IMR-90 (cell line): ENCODE results near the gene ADSS1. TPM values are rescaled to one million over a fixed set of nuclear protein-coding genes. Genes with fewer than 3 reads are reported as not detected.
A peak's percentile ranks its signal among the peaks of the same experiment; 100 is the strongest.

Source experiments
- ATAC-seq: fragments of 200-7000 bp; cut with Tn5 transposase; 2 replicates; pipeline ENCODE4 v1.9.1; 2020; ENCODE audit warnings: low read depth, mild to moderate bottlenecking, moderate library complexity
- BruUV-seq: library from RNA; stranded (reverse); fragments of 400-500 nt; replicated peaks from 2 replicates; lab custom pipeline; 2021; lab: Mats Ljungman, UMichigan
- CTCF ChIA-PET: fragments of 300-600 bp; formaldehyde crosslinking; extraction: SDS; loops from one replicate; lab custom pipeline; 2021; ENCODE audit warnings: antibody characterized with exemption; lab: Yijun Ruan, JAX
- POLR2A ChIA-PET: fragments of 300-600 bp; sonication (Branson Sonifier 250); formaldehyde crosslinking; loops from one replicate; lab custom pipeline; 2022; ENCODE audit warnings: antibody characterized with exemption; ENCODE audit not compliant: unreplicated experiment; lab: Charles Lee
- DNase-seq: peaks from one replicate; pipeline ENCODE4 v3.0.0; 2013
- H2AFZ ChIP-seq: replicated peaks from 2 replicates; pipeline ENCODE3; 2013; ENCODE audit warnings: low read length, mild to moderate bottlenecking; ENCODE audit not compliant: poor library complexity
- H2AK5ac ChIP-seq: 2 replicates; pipeline ENCODE4 v1.6.1; 2013; ENCODE audit warnings: low read depth, low read length, inconsistent platforms
- H2AK9ac ChIP-seq: replicated peaks from 2 replicates; pipeline ENCODE3; 2013; ENCODE audit warnings: mild to moderate bottlenecking, low read depth, low read length, moderate library complexity; ENCODE audit not compliant: poor library complexity
- H2BK120ac ChIP-seq: 2 replicates; pipeline ENCODE4 v1.6.1; 2013; ENCODE audit warnings: low read depth, low read length, inconsistent platforms
- H2BK15ac ChIP-seq: 3 replicates; pipeline ENCODE4 v1.6.1; 2013; ENCODE audit warnings: low read depth, low read length, inconsistent platforms
- H2BK20ac ChIP-seq: 2 replicates; pipeline ENCODE4 v1.6.1; 2013; ENCODE audit warnings: low read depth, mild to moderate bottlenecking, inconsistent platforms, low read length, moderate library complexity
- H2BK5ac ChIP-seq: 2 replicates; pipeline ENCODE4 v1.6.1; 2013; ENCODE audit warnings: mild to moderate bottlenecking, low read depth, low read length, inconsistent platforms; ENCODE audit not compliant: poor library complexity, severe bottlenecking
- H3K14ac ChIP-seq: replicated peaks from 2 replicates; pipeline ENCODE4 v1.6.1; 2013; ENCODE audit warnings: low read depth, low read length, inconsistent platforms
- H3K18ac ChIP-seq: 2 replicates; pipeline ENCODE4 v1.6.1; 2013; ENCODE audit warnings: low read depth, low read length, control low read depth
- H3K23ac ChIP-seq: 2 replicates; pipeline ENCODE4 v1.6.1; 2013; ENCODE audit warnings: low read depth, low read length, inconsistent platforms
- H3K27ac ChIP-seq: 2 replicates; pipeline ENCODE4 v1.5.1; 2013; ENCODE audit warnings: mild to moderate bottlenecking, control low read depth, low read length; ENCODE audit not compliant: insufficient read depth
- H3K27me3 ChIP-seq: 2 replicates; pipeline ENCODE4 v1.6.1; 2013; ENCODE audit warnings: low read length; ENCODE audit not compliant: control insufficient read depth, insufficient read depth
- H3K36me3 ChIP-seq: 2 replicates; pipeline ENCODE4 v1.6.1; 2013; ENCODE audit warnings: low read length, mixed read lengths; ENCODE audit not compliant: control insufficient read depth, insufficient read depth
- H3K4ac ChIP-seq: 2 replicates; pipeline ENCODE4 v1.6.1; 2013; ENCODE audit warnings: low read depth, low read length, inconsistent platforms
- H3K4me1 ChIP-seq: 2 replicates; pipeline ENCODE4 v1.6.1; 2013; ENCODE audit warnings: low read length, mixed read lengths; ENCODE audit not compliant: control insufficient read depth, insufficient read depth
- H3K4me2 ChIP-seq: 2 replicates; pipeline ENCODE4 v1.6.1; 2013; ENCODE audit warnings: low read depth, mild to moderate bottlenecking, control low read depth, low read length, moderate library complexity
- H3K4me3 ChIP-seq: 2 replicates; pipeline ENCODE4 v1.5.1; 2013; ENCODE audit warnings: low read depth, mild to moderate bottlenecking, control low read depth, low read length, moderate library complexity; ENCODE audit not compliant: insufficient read depth
- H3K56ac ChIP-seq: 2 replicates; pipeline ENCODE4 v1.6.1; 2013; ENCODE audit warnings: low read length, inconsistent platforms; ENCODE audit not compliant: insufficient read depth; ENCODE audit errors: extremely low read depth
- H3K79me1 ChIP-seq, 2 experiments: 2 replicates each; pipeline ENCODE4 v1.6.1; 2013; ENCODE audit warnings: low read length in 2 of 2, inconsistent platforms in 1 of 2, low read depth in 1 of 2
- H3K9ac ChIP-seq: 2 replicates; pipeline ENCODE4 v1.6.1; 2013; ENCODE audit warnings: low read depth, low read length, control low read depth
- H3K9me1 ChIP-seq: 2 replicates; pipeline ENCODE4 v1.6.1; 2013; ENCODE audit warnings: low read length, inconsistent platforms; ENCODE audit not compliant: insufficient read depth
- H3K9me3 ChIP-seq: 2 replicates; pipeline ENCODE4 v1.6.1; 2013; ENCODE audit warnings: low read length; ENCODE audit not compliant: control insufficient read depth, insufficient read depth
- H4K20me1 ChIP-seq: 2 replicates; pipeline ENCODE4 v1.6.1; 2013; ENCODE audit warnings: low read length, inconsistent platforms; ENCODE audit not compliant: insufficient read depth
- H4K5ac ChIP-seq: 2 replicates; pipeline ENCODE4 v1.6.1; 2013; ENCODE audit warnings: mild to moderate bottlenecking, low read depth, low read length, control low read depth
- H4K8ac ChIP-seq, 2 experiments: 2 replicates each; pipeline ENCODE4 v1.6.1; 2013; ENCODE audit warnings: low read depth in 2 of 2, low read length in 2 of 2, control low read depth in 1 of 2, inconsistent platforms in 1 of 2
- H4K91ac ChIP-seq: 2 replicates; pipeline ENCODE4 v1.6.1; 2013; ENCODE audit warnings: low read depth, low read length, inconsistent platforms; ENCODE audit not compliant: insufficient read depth
- CTCF ChIP-seq: conservative IDR thresholded peaks from 2 replicates; pipeline ENCODE4 v1.5.1; 2012; ENCODE audit warnings: mild to moderate bottlenecking, low read depth, low read length, improper control_type of control experiment
- WGBS, 2 experiments: methylation state at CpG; one replicate each; pipeline versions ENCODE4 v1.1.5 to v1.1.7; 2013; ENCODE audit warnings: missing lambda C conversion rate in 2 of 2; ENCODE audit not compliant: insufficient read length in 1 of 2; ENCODE audit errors: extremely low coverage in 2 of 2; 5-methylcytosine and 5-hydroxymethylcytosine counted together
- dilution Hi-C: fragments of 300-500 bp; cut with HindIII; formaldehyde crosslinking; loops from one replicate; pipeline ENCODE4 v1.14.3; 2018; ENCODE audit warnings: low sequenced_read_pairs; ENCODE audit not compliant: unreplicated experiment
- in situ Hi-C: fragments of 300-500 bp; cut with MboI; formaldehyde crosslinking; loops from 3 replicates; pipeline ENCODE4 v1.14.3; 2019; ENCODE audit warnings: low sequenced_read_pairs, inconsistent platforms, mixed read lengths
- intact Hi-C: fragments of 100-400 bp; cut with micrococcal nuclease; formaldehyde crosslinking; loops from 2 replicates; pipeline ENCODE4 v1.10.0; 2022
- polyA plus RNA-seq, 3 experiments: library from polyadenylated mRNA; depleted of rRNA; stranded (reverse); fragments of >200 nt; gene quantifications; 2 replicates each; pipeline ENCODE4 v1.2.3, GENCODE V29; 2012; ENCODE audit warnings: low replicate concordance in 1 of 3
- total RNA-seq: library from RNA; depleted of rRNA; stranded (reverse); fragments of >200 nt; gene quantifications from 2 replicates; pipeline ENCODE4 v1.2.3, GENCODE V29; 2012

Gene ADSS1
- total and polyA plus RNA-seq, 2 of the 4 experiments (the other 2 are of a cell fraction) = 1.8 to 5.2 TPM

- H3K23ac ChIP-seq = no peak overlapping the region
- H3K9me3 ChIP-seq = no peaks in the 10 kb centered on the region
- H3K4ac ChIP-seq = no peak overlapping the region
- H3K18ac ChIP-seq = no peak overlapping the region
- no peak overlapping the region; the same call in 1 of the 2 replicates for H4K91ac ChIP-seq
- no peak overlapping the region for H2AK9ac ChIP-seq
- no peak overlapping the region for H3K14ac ChIP-seq
- ATAC-seq = no peak
- H2BK120ac ChIP-seq = no peak overlapping the region
- H3K27ac ChIP-seq = no peak overlapping the region
- TF ChIP-seq CTCF = no peak
- no peaks in the 10 kb centered on the region for H3K79me1 ChIP-seq
- no peak overlapping the region for H3K56ac ChIP-seq
- 89% methylated on average over 11 of the region's 29 CpGs; no CpG with 5 or more reads in 1 of the 2 experiments for WGBS, 2 experiments
- H3K27me3 ChIP-seq = no peaks in the 10 kb centered on the region
- no peak overlapping the region for H2BK5ac ChIP-seq
- no peak overlapping the region for H2AFZ ChIP-seq
- no peak overlapping the region for H4K8ac ChIP-seq
- H4K5ac ChIP-seq = no peak overlapping the region
- peak overlapping the region; percentile 7; the same call in 1 of the 2 replicates for H2AK5ac ChIP-seq
- intact Hi-C loops = no loop called here
- no peak overlapping the region for H3K4me3 ChIP-seq
- H3K36me3 ChIP-seq = peaks cover 13% of the 10 kb centered on the region
- H3K9ac ChIP-seq = no peak overlapping the region
- in situ Hi-C loops = no loop called here
- no TSS peak for BruUV-seq
- no peak overlapping the region for H3K4me2 ChIP-seq
- peaks cover 22% of the 10 kb centered on the region for H3K4me1 ChIP-seq
- ChIA-PET POLR2A (no interaction called here), CTCF (interaction anchor here (0.6 kb wide), 1 partner anchor 10 kb away, joined by 5 read pairs; no protein-coding TSS in a partner anchor)
- H4K20me1 ChIP-seq = no peaks in the 10 kb centered on the region
- dilution Hi-C loops = no loop called here
- peaks cover 15% of the 10 kb centered on the region for H3K9me1 ChIP-seq
- DNase-seq = no peak
- no peak overlapping the region for H2BK15ac ChIP-seq
- no peak overlapping the region for H2BK20ac ChIP-seq
Observed at GRCh38 chr14:104739546-104740516, 15.8 kb downstream of the ADSS1 start.
